Measurements from ENCODE around the gene CTSA. TPM values are rescaled to one million over a fixed set of nuclear protein-coding genes. Genes with fewer than 3 reads are reported as not detected.
"Not testable (repeated sequence)": the region's sequence is repeated elsewhere in the genome, so short reads cannot be mapped to it uniquely, and the experiment has no call there.

CTSA gene
- total RNA-seq, 1 experiment from 2014 or later, result 447 TPM

DNA sequence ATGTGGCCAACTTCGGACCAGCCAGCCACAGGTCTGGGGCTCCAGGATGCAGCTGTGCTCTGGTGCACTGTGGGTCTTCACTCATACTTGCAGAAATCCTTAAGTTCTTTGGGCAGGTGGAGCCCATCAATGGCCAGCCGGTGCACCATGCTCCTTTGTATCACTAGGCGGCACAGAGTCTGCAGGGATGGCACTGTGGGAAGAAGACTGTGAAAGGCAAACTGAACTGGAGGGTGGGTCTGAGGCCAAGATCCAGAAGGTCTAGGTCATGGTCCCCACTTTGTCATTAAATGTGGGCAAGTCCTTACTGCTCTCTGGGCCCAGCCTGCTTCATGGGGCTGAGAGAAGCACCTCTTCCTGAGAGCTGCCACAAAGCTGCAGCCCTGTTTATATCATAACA is 2.5 kb upstream of the CTSA start:
- no peak for DNase-seq (ENCODE audit: low read depth, low spot score)
- in situ Hi-C loops (cut with HindIII; ENCODE audit: low pct_unique_long_range_greater_than_20kb, low sequenced_read_pairs), result no loop called here

DNA sequence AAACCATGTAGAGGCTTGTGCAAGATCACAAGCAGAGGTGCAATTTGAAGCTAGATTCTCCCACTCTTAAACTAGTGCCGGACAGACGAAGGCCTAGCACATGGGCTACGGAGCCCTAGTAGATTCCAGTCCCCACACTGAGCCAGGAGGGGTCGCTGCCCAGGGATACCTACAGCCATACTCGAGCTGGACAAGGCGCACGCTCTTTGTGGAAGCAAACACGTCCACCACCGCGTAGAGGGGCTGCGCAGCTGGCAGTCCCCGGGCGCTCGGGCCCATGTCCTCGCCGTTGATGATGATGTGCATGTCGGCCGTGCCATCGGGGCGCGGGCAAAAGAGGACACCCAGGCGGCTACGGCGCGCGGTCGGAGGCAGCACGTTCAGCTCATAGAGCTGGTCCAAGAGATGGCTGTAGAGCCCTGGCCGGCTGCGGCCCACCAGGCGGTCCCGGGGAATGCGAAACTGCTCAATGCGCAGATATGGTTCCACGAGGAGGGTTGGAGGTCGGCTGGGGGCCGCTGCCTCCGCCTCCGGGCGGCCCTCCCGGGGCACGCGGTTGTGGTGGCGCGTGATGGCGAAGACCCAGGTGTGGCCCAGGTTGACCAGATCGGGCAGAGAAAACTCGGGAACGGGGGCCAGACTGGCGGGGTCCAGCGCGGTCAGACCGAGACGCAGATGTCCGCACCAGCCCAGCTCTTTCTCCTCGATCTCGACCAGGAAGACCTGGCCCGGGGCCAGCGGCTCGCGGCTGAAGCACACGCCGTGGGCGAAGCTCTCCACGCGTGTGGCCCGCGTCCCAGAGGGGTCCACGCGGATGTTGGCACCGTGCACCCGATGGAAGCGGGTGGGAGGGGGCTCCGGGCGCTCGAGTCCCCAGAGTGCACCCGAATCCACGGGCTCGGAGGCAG is 804 bp upstream of the CTSA start:
- in situ Hi-C loops (cut with HindIII; ENCODE audit: low pct_unique_long_range_greater_than_20kb, low sequenced_read_pairs), result no loop called here
- DNase-seq (ENCODE audit: low read depth, low spot score), result peak; percentile 83

DNA sequence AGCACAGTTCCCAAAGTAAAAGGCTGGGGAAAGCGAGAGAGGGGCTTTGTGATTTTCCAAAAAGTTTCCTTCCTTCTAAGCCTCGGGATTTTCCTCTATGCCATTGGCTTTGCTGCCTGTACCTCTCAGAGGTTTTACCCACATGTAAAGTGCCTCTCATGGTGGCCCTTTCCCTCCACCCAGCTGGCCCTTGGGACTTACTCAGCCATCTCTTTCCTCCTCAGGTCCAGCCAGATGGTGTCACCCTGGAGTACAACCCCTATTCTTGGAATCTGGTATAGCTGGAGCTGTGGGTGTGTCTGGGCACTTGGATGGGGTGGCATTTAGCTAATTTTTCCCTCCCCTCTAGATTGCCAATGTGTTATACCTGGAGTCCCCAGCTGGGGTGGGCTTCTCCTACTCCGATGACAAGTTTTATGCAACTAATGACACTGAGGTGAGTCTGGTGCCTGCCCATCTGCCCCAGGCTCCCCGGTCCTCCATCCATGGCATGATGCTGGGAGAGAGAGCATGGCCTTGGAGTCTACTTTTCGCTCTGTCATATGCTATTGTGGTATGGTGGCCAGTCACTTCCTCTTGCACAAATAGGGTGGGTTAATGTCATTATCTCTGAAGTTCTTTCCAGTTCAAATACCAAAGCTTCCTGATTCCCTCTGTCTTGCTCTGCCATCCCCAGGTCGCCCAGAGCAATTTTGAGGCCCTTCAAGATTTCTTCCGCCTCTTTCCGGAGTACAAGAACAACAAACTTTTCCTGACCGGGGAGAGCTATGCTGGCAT is 1.1 kb downstream of the CTSA start:
- in situ Hi-C loops (cut with HindIII; ENCODE audit: low pct_unique_long_range_greater_than_20kb, low sequenced_read_pairs), result no loop called here
- peak; percentile 60 for DNase-seq (ENCODE audit: low read depth, low spot score)

DNA sequence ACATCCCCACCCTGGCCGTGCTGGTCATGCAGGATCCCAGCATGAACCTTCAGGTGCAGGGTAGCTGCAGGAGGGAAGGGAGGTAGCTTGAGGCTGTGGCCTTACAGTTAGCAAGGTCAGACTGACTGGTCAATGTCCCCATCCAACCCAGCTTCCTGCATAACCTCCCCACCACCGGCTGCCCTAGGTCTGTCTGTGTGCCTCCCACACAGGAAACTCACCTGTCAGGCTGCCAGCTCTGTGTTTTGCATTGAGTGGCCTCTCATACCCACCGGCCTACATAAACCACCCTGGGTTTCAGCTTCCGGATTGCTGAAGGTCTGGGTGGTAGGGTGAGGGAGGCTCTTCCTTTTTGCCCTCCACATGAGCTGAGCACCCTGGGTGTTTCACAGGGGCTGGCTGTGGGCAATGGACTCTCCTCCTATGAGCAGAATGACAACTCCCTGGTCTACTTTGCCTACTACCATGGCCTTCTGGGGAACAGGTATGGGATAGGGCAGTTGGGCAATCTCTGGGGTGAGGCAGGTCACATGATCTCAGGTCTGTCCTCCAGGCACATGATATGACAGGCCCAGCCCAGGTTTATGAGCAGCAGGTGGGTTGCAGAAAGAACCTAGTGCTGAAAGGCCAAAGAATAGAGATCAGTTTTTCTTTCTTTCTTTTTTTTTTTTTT is 1.8 kb downstream of the CTSA start:
- in situ Hi-C loops (cut with HindIII; ENCODE audit: low pct_unique_long_range_greater_than_20kb, low sequenced_read_pairs), result no loop called here
- DNase-seq (ENCODE audit: low read depth, low spot score), result no peak

DNA sequence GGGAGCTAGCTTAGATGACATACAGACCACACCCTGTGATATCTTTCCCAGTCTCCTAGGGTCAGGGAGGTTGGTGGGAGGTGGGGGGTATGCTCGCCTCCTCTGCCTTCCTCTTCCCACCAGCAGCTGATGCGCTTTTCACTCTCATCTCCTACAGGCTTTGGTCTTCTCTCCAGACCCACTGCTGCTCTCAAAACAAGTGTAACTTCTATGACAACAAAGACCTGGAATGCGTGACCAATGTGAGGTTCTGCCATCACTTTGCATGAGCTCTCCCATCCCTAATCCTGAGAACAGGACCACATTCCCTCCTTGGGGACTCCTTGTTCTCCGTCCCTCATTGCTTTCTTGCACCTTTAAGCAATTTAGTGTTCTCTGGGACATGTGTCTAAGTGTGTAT is 2.7 kb downstream of the CTSA start:
- in situ Hi-C loops (cut with HindIII; ENCODE audit: low pct_unique_long_range_greater_than_20kb, low sequenced_read_pairs), result no loop called here

DNA sequence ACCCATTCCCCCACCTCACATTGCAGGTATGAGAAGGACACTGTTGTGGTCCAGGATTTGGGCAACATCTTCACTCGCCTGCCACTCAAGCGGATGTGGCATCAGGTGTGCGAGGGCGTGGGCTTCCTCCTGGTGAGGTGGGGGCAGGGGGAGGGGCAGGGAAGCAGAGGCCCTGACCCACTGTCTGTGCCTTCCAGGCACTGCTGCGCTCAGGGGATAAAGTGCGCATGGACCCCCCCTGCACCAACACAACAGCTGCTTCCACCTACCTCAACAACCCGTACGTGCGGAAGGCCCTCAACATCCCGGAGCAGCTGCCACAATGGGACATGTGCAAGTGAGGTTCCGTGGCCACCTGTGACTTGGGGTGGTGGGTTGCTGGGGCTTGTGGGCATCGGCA is 3.7 kb downstream of the CTSA start:
- in situ Hi-C loops (cut with HindIII; ENCODE audit: low pct_unique_long_range_greater_than_20kb, low sequenced_read_pairs), result no loop called here
- no peak for DNase-seq (ENCODE audit: low read depth, low spot score)

More for the DNA sequence above, 2.7 kb downstream of the CTSA start:
- no peak for DNase-seq (ENCODE audit: low read depth, low spot score)

DNA sequence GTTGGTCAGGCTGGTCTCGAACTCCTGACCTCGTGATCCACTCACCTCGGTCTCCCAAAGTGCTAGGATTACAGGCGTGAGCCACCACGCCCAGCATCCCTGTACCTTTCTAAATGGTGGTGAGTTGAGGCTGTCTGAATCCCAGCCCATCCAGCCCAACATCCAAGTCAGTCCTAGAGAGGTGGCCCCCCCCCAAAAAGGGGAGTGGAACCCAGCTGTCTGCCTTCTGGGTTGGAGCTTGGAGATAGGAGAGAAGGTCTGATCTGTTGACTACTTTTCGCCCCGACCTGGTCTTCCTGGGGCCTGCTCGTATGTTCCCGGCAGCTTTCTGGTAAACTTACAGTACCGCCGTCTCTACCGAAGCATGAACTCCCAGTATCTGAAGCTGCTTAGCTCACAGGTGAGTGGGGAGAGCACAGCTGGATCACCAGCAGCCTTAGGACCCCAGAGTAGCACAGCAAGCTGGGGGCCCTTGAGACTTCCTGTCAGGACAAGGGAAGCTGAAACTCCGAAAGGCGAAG is 5.6 kb downstream of the CTSA start:
- in situ Hi-C loops (cut with HindIII; ENCODE audit: low pct_unique_long_range_greater_than_20kb, low sequenced_read_pairs), result no loop called here
- DNase-seq (ENCODE audit: low read depth, low spot score), result no peak

DNA sequence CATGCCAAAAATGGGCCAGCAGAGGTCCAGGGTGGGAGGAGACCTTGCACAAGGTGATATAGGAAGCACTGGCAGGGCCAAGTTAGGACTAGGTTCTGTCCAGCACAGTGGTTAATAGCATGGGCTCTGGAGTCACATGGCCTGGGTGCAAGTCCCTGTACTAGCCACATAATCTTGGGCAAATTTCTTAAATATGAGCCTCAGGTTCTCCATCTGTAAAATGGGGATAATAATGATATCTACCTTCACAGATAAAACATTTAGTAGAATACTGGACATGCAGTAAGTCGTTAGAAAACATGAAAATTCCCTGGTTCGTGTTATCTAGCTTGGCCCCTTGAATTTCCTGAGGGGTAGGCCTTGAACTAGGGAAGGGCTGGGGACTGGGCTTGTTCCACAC is 6.2 kb downstream of the CTSA start:
- in situ Hi-C loops (cut with HindIII; ENCODE audit: low pct_unique_long_range_greater_than_20kb, low sequenced_read_pairs), result no loop called here
- no peak for DNase-seq (ENCODE audit: low read depth, low spot score)

DNA sequence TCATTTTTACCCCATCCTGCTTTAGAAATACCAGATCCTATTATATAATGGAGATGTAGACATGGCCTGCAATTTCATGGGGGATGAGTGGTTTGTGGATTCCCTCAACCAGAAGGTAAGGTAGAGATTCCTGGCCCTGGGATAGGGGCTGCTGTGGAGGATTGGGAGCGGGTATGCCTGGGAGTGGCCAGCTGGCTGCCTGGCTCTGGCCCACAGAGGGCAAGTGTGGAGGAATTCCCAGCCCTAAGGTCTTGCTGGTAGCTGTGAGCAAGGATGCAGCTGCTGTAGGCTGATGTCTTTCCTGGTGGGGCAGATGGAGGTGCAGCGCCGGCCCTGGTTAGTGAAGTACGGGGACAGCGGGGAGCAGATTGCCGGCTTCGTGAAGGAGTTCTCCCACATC is 6.6 kb downstream of the CTSA start:
- no peak for DNase-seq (ENCODE audit: low read depth, low spot score)
- in situ Hi-C loops (cut with HindIII; ENCODE audit: low pct_unique_long_range_greater_than_20kb, low sequenced_read_pairs), result no loop called here

DNA sequence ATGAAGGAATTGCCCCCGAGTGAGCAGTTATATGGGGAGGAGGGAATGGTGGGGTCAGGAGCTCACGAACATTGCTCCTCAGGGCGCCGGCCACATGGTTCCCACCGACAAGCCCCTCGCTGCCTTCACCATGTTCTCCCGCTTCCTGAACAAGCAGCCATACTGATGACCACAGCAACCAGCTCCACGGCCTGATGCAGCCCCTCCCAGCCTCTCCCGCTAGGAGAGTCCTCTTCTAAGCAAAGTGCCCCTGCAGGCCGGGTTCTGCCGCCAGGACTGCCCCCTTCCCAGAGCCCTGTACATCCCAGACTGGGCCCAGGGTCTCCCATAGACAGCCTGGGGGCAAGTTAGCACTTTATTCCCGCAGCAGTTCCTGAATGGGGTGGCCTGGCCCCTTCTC is 7.2 kb downstream of the CTSA start:
- in situ Hi-C loops (cut with HindIII; ENCODE audit: low pct_unique_long_range_greater_than_20kb, low sequenced_read_pairs), result no loop called here

DNA sequence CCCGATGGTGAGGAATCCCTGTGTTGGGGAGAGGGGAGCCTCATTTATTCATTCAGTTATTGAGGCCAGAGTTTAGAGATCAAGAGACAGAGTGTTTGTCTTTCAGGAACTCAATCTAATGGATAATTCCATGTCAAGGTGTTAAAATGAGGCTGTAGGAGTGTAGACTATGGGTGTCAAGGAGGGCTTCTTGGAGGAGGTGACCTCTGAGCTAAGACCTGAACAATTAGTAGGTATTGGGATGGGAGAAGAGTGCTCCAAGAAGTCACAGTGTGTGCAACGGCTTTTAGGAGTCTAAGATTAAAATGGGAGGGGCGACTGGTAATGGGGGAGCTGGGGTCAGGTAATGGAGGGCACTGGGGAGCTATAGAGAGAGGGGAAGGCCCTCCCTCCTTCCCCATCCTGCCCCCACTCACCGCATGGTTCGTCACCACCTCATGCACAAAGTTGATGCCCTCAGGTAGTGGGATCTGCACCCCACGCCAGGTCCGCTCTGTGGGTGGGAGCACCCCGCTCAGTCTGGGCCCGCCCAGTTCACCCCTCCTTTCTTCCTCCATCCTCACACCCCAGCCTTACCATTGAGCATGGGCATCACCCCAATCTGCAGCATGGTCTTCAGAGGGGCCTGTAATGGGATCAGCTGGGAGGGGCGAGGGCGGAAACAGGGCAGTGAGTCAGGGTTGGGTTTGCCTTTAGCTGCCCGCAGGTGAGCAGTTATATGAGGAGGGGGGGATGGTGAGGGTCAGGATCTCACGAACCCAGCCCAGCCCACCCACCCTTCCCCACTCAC is 8.1 kb downstream of the CTSA start:
- DNase-seq (ENCODE audit: low read depth, low spot score), result no peak
- in situ Hi-C loops (cut with HindIII; ENCODE audit: low pct_unique_long_range_greater_than_20kb, low sequenced_read_pairs), result no loop called here

More for the DNA sequence above, 7.2 kb downstream of the CTSA start:
- DNase-seq (ENCODE audit: low read depth, low spot score), result no peak

DNA sequence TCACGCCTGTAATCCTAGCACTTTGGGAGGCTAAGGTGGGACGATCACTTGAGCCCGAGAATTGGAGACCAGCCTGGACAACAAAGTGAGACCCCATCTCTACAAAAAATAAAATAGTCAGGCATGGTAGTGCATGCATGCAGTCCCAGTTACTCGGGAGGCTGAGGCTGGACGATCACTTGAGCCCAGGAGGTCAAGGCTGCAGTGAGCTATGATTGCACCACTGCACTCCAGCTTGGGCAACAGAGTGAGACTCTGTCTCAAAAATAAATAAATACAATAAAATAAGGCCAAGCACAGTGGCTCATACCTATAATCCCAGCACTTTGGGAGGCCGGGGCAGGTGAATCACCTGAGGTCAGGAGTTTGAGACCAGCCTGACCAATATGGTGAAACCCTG is 10.2 kb downstream of the CTSA start:
- in situ Hi-C loops (cut with HindIII; ENCODE audit: low pct_unique_long_range_greater_than_20kb, low sequenced_read_pairs); DNase-seq (ENCODE audit: low read depth, low spot score): not testable (repeated sequence)

DNA sequence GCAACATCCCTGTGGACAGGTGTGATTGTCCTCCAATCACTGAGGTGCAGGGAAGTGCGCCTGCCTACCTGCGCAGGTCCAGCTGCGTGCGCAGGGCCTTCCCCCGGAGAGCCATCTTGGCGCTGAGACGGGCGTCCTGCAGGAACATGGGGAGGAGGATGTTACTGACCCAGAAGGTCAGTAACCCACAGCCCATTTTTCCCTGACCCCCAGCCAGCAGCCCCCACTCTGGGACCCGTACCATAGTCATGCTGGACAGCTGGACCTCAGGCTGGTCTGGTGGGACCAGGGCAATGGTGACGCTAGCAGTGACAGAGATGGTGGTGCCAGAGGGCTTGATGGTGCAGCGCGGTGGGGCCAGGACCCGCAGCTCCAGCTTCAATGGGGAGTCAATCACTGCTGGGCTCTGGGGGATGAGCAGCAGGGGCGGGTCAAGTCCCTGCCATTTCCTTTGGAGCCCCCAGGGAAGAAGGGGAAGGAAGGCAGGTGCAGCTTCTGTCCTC is 11.1 kb downstream of the CTSA start:
- in situ Hi-C loops (cut with HindIII; ENCODE audit: low pct_unique_long_range_greater_than_20kb, low sequenced_read_pairs), result no loop called here
- DNase-seq (ENCODE audit: low read depth, low spot score), result no peak

DNA sequence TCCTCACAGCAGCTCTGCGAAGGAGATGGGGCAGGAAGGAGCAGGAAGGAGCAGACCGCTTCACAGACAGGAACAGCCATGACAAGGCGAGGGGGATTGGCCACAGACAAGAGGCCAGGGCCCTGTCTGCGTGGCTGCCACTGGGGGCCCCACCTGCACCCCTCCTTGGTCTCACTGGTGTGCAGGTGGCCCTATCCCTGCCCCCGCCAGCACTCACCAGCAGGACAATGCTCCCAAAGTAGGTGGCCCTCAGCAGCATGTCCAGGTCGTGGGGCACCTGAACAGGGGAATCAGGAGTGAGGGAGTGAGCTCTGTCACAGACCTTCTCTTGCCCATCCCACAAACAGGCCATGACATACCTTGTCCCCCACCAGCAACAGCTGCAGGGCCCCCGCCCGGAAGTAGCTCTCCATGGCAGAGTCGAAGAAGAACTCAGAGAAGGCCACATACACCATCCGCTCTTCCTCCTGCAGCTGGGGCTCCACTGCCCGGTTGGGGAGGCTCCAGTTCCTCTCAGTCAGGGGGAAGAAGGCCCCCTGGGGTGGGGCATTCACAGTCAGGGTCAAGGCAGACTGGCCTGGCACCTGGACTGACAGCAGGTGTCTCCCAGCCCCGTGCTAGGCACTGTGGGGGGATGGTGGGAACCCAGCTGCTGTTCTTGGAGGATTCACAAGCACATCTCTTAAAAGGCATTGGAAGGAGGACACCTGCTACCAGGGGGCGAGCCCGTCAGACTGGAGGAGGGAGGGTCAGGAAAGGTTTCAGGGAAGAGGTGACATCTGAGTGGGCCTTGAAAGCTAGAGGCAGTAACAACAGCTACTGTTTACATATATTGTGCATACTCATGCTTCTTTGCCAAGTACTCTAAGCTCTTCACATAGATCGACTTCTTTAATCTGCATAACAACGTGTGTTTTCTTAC is 13.7 kb downstream of the CTSA start:
- in situ Hi-C loops (cut with HindIII; ENCODE audit: low pct_unique_long_range_greater_than_20kb, low sequenced_read_pairs), result no loop called here
- no peak for DNase-seq (ENCODE audit: low read depth, low spot score)

DNA sequence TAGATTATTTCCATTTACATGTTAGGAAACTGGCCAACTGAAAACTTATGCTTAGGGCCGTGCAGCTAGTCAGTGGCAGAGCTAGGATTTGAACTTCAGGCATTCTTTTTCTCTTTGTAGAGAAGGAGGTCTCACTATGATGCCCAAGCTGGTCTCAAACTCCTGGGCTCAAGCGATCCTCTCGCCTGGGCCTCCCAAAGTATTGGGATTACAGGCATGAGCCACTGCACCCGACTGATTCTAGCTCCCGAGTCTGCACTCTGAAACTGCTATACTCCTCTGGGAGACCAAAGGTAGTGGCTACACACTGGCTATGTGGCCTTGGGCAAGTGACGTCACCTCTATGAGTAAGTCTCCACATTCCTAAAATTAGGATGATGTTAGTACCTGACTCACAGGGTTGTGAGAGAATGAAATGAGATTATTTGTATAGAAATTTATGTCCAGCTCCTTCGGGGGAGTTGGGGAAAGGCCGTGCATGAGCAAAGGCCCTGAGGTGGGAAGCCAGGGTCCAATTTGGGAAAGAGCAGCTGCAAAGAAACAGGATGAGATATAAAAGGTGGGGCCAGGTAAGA is 14.5 kb downstream of the CTSA start:
- in situ Hi-C loops (cut with HindIII; ENCODE audit: low pct_unique_long_range_greater_than_20kb, low sequenced_read_pairs), result no loop called here
- no peak for DNase-seq (ENCODE audit: low read depth, low spot score)

All from SK-MEL-5 (cell line).